Dendritic cell treated with granulocyte-macrophage colony-stimulating factor and Interleukin-4, amounts not matched to agents 40 ng/mL and 50 ng/mL, for 4 days (primary cell): ENCODE measurements around the gene GOLGA6L25.
"Not testable (repeated sequence)": the region's sequence is repeated elsewhere in the genome, so short reads cannot be mapped to it uniquely, and the experiment has no call there.

Experiments
- H3K27ac Mint-ChIP-seq: one replicate; pipeline ENCODE4 v1.8.0; 2022; ENCODE audit warnings: mild to moderate bottlenecking, mixed read lengths
- H3K27me3 Mint-ChIP-seq: one replicate; pipeline ENCODE4 v1.8.0; 2022; ENCODE audit warnings: mild to moderate bottlenecking, mixed read lengths
- H3K36me3 Mint-ChIP-seq: one replicate; pipeline ENCODE4 v1.8.0; 2022; ENCODE audit warnings: low read depth, mixed read lengths
- H3K4me1 Mint-ChIP-seq: one replicate; pipeline ENCODE4 v1.8.0; 2022; ENCODE audit warnings: low read depth, mixed read lengths
- H3K4me3 Mint-ChIP-seq: one replicate; pipeline ENCODE4 v1.8.0; 2022; ENCODE audit warnings: mild to moderate bottlenecking, moderate library complexity, mixed read lengths
- H3K9me3 Mint-ChIP-seq: one replicate; pipeline ENCODE4 v1.8.0; 2022; ENCODE audit warnings: mixed read lengths
- intact Hi-C: fragments of 100-400 bp; cut with micrococcal nuclease; formaldehyde crosslinking; loops from one replicate; pipeline ENCODE4 v1.15.0; 2022

Gene GOLGA6L25

GRCh38 chr15:28553268-28553667 lies at the start of gene GOLGA6L25:
Gene GOLGA6L25, plus strand, starts transcription at chr15:28553568. Its CDS starts 61 bp downstream, at chr15:28553629.
- H3K36me3 Mint-ChIP-seq, H3K4me3 Mint-ChIP-seq, intact Hi-C loops, H3K9me3 Mint-ChIP-seq, H3K27me3 Mint-ChIP-seq, H3K4me1 Mint-ChIP-seq, H3K27ac Mint-ChIP-seq: not testable (repeated sequence)

DNA sequence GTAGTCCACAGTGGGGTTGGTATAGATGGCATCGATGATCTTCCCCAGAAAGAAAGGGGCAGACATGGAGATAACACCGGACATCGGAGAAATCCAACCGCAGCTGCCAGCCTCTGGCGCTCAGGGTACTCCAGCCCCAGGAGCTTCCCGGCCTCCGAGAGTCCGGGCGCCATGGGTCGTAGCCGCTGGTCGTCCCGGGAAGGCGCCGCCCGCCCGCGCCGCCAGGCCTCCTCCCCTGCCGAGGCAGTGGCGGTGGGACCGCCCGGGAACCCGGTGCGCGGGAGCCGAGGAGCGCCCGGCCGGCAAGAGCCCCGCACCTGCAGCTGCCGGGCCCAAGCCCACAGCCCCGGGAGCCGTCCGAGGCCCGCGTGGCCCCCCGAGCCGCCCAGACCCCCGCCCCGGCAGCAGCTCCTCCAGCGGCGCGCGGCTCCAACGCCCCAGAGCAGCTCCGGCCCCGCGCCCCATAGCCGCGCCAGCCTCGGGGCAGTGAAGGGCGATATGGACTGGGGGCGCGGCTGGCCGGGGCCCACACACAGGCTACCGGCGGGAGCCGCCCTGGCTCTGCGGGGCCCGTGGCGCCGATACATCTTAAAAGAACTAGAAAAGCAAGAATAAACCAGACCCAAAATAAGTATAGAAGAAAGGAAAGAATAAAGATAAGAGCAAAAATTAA lies 45.0 kb upstream of the GOLGA6L25 start:
- intact Hi-C loops, H3K27ac Mint-ChIP-seq, H3K4me3 Mint-ChIP-seq, H3K4me1 Mint-ChIP-seq, H3K9me3 Mint-ChIP-seq, H3K36me3 Mint-ChIP-seq, H3K27me3 Mint-ChIP-seq: not testable (repeated sequence)

DNA sequence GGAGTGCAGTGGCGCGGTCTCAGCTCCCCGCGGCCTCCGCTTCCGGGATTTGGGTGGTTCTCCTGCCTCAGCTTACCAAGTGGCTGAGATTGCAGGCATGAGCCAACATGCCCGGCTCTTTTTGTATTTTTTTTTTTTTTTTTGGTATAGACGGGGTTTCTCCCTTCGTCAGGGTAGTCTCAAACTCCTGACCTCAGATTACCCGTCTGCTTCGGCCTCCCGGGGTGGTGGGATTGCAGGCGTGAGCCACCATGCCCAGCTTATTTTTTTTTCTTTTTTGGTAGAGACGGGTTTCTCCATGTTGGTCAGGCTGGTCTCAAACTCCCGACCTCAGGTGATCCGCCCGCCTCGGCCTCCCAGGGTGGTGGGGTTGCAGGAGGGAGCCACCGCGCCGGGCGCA lies 39.2 kb upstream of the GOLGA6L25 start:
- H3K27me3 Mint-ChIP-seq, H3K4me3 Mint-ChIP-seq, intact Hi-C loops, H3K9me3 Mint-ChIP-seq, H3K27ac Mint-ChIP-seq, H3K4me1 Mint-ChIP-seq, H3K36me3 Mint-ChIP-seq: not testable (repeated sequence)

- H3K27ac Mint-ChIP-seq, H3K36me3 Mint-ChIP-seq, intact Hi-C loops, H3K4me3 Mint-ChIP-seq, H3K27me3 Mint-ChIP-seq, H3K9me3 Mint-ChIP-seq, H3K4me1 Mint-ChIP-seq: not testable (repeated sequence)
These were observed 38.2 kb upstream of the GOLGA6L25 start for GRCh38 chr15:28515208-28515607.

- intact Hi-C loops, H3K36me3 Mint-ChIP-seq: not testable (repeated sequence)
These were observed 20.4 kb upstream of the GOLGA6L25 start, which contains the start of gene GOLGA8G for GRCh38 chr15:28532954-28533353. Gene GOLGA8G, minus strand, starts transcription at chr15:28532971. Its CDS starts 62 bp downstream, at chr15:28532909.

GRCh38 chr15:28573351-28573750 lies 20.0 kb downstream of the GOLGA6L25 start:
- H3K27me3 Mint-ChIP-seq, H3K4me3 Mint-ChIP-seq, H3K4me1 Mint-ChIP-seq, H3K36me3 Mint-ChIP-seq, intact Hi-C loops, H3K27ac Mint-ChIP-seq, H3K9me3 Mint-ChIP-seq: not testable (repeated sequence)

More at GRCh38 chr15:28532954-28533353, 20.4 kb upstream of the GOLGA6L25 start, which contains the start of gene GOLGA8G:
- not testable (repeated sequence) for H3K4me3 Mint-ChIP-seq, H3K9me3 Mint-ChIP-seq, H3K4me1 Mint-ChIP-seq, H3K27me3 Mint-ChIP-seq, H3K27ac Mint-ChIP-seq

DNA sequence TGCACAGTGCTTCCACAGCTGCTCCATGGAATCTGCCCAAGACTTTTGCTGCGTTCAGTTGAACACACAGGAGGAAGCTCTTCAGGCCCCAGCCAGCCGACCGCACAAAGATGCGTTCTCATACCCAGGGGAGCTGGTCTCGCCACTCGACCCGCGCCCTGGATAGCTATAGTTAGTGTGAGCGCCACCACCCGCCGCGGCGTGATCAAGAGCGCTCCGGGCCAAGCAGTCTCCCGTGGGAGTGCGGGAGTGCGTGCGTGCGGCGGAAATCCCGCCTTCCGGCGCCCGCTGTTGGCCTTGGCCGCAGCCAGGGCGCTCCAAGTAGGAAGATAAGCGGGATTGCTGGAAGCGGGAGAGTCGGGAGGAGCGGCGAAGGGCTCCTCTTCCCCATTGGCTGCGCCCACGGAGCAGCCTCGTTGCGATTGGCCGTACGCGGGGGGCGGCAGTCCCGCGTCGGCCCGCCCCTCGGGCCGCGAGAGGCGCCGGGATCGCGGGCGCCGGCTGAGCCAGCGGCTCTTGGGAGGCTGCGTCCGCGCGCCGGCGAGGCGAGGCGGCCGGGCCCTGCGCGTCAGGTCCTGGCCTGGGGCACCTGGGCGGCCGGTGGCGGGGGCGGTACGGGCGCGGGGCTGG lies 35.7 kb downstream of the GOLGA6L25 start:
- intact Hi-C loops, H3K4me3 Mint-ChIP-seq, H3K27ac Mint-ChIP-seq, H3K4me1 Mint-ChIP-seq, H3K36me3 Mint-ChIP-seq, H3K27me3 Mint-ChIP-seq, H3K9me3 Mint-ChIP-seq: not testable (repeated sequence)

GRCh38 chr15:28589769-28590168 lies 36.4 kb downstream of the GOLGA6L25 start:
- H3K27me3 Mint-ChIP-seq, intact Hi-C loops, H3K4me1 Mint-ChIP-seq, H3K36me3 Mint-ChIP-seq, H3K9me3 Mint-ChIP-seq: not testable (repeated sequence)
- H3K4me3 Mint-ChIP-seq: peak overlapping the region; percentile 79
- H3K27ac Mint-ChIP-seq: peak overlapping the region; percentile 57

DNA sequence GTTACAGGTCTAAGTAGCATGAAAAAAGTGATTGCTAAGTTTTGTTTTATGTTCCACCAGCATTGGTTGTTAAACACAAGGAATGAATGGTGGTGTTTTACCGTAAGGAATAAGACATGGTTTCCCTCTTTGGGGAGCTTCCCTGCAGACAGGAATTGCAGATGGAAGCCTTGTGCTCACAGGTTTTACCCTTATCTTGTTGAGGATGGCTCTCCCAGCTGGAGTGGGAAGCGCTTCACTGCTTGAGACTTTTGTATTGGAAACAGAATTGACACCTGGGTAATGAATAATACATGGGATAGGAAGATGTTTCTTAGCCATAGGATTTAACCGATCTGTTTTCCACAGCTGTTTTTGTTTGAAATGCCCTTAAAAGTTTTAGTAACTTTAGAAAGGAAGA lies 39.0 kb downstream of the GOLGA6L25 start:
- H3K27ac Mint-ChIP-seq, intact Hi-C loops: not testable (repeated sequence)

GRCh38 chr15:28593424-28594129 lies 40.2 kb downstream of the GOLGA6L25 start:
- H3K36me3 Mint-ChIP-seq, H3K4me1 Mint-ChIP-seq, H3K4me3 Mint-ChIP-seq, H3K27me3 Mint-ChIP-seq, H3K9me3 Mint-ChIP-seq, H3K27ac Mint-ChIP-seq, intact Hi-C loops: not testable (repeated sequence)

More for the DNA sequence above, 39.0 kb downstream of the GOLGA6L25 start:
- not testable (repeated sequence) for H3K4me1 Mint-ChIP-seq, H3K4me3 Mint-ChIP-seq, H3K36me3 Mint-ChIP-seq, H3K9me3 Mint-ChIP-seq, H3K27me3 Mint-ChIP-seq

DNA sequence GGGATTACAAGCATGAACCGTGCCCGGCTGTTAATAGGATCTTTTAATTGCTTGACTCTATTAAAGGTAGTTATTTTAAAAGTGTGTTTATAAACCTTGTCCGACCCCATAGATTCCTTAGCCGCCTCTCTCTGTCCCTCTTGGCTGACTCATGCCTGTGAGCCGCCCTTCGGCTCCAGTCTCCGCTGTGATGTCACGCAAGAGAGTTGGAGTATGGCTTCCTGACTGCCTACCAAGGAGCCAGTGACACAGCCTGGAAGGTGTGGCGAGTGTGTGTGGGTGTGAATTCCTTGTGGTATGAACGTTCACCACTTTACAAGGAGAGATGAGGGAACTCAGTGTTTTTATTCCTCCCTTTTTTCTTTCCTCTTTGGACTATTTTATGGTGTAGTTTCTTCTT lies 44.1 kb downstream of the GOLGA6L25 start:
- peaks cover 11% of the 10 kb centered on the region for H3K36me3 Mint-ChIP-seq
- H3K27ac Mint-ChIP-seq, intact Hi-C loops, H3K4me1 Mint-ChIP-seq, H3K4me3 Mint-ChIP-seq, H3K9me3 Mint-ChIP-seq, H3K27me3 Mint-ChIP-seq: not testable (repeated sequence)

- H3K4me1 Mint-ChIP-seq, H3K9me3 Mint-ChIP-seq, H3K27ac Mint-ChIP-seq, H3K27me3 Mint-ChIP-seq, intact Hi-C loops, H3K4me3 Mint-ChIP-seq: not testable (repeated sequence)
- H3K36me3 Mint-ChIP-seq: peaks cover 11% of the 10 kb centered on the region
These were observed 44.8 kb downstream of the GOLGA6L25 start for GRCh38 chr15:28598209-28598608.

DNA sequence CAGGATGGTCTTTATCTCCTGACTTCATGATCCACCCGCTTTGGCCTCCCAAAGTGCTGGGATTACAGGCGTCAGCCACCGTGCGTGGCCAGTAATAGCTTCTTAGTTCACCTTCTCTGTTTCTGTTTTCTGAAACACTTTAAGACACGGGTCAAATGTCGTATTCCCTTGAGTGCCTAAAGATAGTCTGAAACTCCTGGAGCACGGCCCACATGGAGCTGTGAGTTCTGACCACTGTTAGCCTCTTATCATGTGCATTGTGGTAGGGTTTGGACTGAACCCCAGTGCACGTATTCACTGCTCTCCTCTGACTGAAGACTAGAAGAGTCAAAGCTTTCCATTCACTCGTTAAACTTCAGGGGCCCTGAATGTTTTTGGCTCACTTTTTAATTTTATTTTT lies 48.8 kb downstream of the GOLGA6L25 start:
- H3K27ac Mint-ChIP-seq, H3K9me3 Mint-ChIP-seq, H3K27me3 Mint-ChIP-seq, intact Hi-C loops, H3K4me3 Mint-ChIP-seq, H3K4me1 Mint-ChIP-seq: not testable (repeated sequence)
- H3K36me3 Mint-ChIP-seq: peaks cover 11% of the 10 kb centered on the region
